Measurements from ENCODE around the gene CACHD1.

CACHD1 gene

GRCh38 chr1:64505232-64505943 lies 35.5 kb downstream of the CACHD1 start:
- H3K79me2 ChIP-seq (ENCODE audit: insufficient read depth, low read length), result no peaks in the 10 kb centered on the region
- no peak overlapping the region for H3K27ac ChIP-seq (ENCODE audit: low read depth, low read length)
- H3K4me2 ChIP-seq (ENCODE audit: low read depth, low read length, poor library complexity, severe bottlenecking), result peak overlapping the region; percentile 35

DNA sequence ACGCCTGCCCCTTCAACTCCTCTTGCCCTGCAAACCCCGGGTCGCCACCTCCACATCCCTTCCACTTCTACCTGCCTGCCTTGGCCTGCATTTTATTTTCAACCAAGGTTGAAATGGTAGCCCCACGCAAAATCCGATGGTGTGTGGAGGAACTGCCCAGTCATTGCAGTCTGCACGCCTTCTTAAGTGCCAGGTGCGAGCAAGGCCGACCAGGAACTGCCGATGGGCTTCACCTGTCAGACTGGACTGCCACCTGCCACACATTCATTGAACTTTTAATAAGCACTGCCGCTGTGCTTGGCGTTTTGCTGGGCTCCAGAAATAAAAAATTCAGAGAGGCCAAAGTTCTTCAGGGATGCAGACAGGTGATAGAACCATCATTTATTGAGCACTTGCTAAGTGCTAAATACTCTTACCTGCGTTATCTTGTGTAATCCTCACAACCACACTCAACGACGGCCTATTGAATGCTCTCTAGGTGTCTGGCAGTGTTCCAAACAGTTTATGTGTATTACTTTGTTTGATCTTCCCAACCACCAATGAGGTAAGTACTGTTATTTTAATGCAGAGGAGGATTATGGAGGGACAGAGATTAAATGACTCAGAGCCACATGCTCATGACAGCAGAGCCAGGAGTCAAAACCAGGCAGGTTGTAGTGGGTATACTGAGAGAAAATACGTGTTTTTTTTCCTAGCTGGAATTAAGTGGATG lies 36.2 kb downstream of the CACHD1 start:
- H3K4me3 ChIP-seq (ENCODE audit: insufficient read depth, low read length, poor library complexity, severe bottlenecking), result no peak overlapping the region

More at GRCh38 chr1:64505232-64505943, 35.5 kb downstream of the CACHD1 start:
- H3K36me3 ChIP-seq (ENCODE audit: low read length), result no peaks in the 10 kb centered on the region
- no peaks in the 10 kb centered on the region for H3K9me3 ChIP-seq (ENCODE audit: insufficient read depth, low read length)
- H3F3A ChIP-seq (ENCODE audit: insufficient read depth), result no peaks in the 10 kb centered on the region
- H3K9me2 ChIP-seq (replicated peaks; ENCODE audit: insufficient read depth, low read length), result no peaks in the 10 kb centered on the region
- H2AFZ ChIP-seq (ENCODE audit: low read depth, low read length, severe bottlenecking), result no peak overlapping the region
- H3K27me3 ChIP-seq (ENCODE audit: low read length), result no peaks in the 10 kb centered on the region
- no peak overlapping the region for H3K4me3 ChIP-seq (ENCODE audit: insufficient read depth, low read length, poor library complexity, severe bottlenecking)
- H4K20me1 ChIP-seq (ENCODE audit: low read depth, low read length), result no peaks in the 10 kb centered on the region
- H3K9ac ChIP-seq (ENCODE audit: low read length), result no peak overlapping the region
- no peak for TF ChIP-seq EZH2phosphoT487 (conservative IDR thresholded peaks at IDR 0.05; ENCODE audit: low read length)
- TF ChIP-seq, protein P1, sequence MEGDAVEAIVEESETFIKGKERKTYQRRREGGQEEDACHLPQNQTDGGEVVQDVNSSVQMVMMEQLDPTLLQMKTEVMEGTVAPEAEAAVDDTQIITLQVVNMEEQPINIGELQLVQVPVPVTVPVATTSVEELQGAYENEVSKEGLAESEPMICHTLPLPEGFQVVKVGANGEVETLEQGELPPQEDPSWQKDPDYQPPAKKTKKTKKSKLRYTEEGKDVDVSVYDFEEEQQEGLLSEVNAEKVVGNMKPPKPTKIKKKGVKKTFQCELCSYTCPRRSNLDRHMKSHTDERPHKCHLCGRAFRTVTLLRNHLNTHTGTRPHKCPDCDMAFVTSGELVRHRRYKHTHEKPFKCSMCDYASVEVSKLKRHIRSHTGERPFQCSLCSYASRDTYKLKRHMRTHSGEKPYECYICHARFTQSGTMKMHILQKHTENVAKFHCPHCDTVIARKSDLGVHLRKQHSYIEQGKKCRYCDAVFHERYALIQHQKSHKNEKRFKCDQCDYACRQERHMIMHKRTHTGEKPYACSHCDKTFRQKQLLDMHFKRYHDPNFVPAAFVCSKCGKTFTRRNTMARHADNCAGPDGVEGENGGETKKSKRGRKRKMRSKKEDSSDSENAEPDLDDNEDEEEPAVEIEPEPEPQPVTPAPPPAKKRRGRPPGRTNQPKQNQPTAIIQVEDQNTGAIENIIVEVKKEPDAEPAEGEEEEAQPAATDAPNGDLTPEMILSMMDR (IDR thresholded peaks at IDR 0.05; ENCODE audit: insufficient read depth, low read length, poor library complexity, severe bottlenecking), result no peak

DNA sequence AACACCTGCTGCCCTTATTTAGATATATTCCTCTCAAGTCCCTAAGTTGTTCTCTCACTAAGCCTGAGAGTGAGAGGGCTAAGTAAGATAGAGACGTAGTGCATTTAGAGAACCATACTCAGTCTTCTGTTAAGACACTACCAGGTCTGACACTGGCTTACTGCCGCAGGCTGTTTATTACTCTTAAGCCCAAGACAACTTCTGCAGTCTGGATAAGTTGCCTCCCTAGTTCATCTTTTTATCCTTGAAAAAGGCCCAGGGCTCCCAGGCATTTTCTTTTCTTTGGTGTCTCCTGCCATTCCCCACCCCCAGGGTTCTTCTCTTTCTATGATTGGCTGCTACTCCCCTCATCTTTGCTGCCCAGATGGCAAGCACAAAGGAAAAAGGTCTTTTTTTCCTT lies 38.7 kb downstream of the CACHD1 start:
- Histone ChIP-seq H3K9me2 (replicated peaks; ENCODE audit: insufficient read depth, low read length) (no peaks in the 10 kb centered on the region), H3K36me3 (ENCODE audit: low read length) (no peaks in the 10 kb centered on the region), H3K9me3 (ENCODE audit: insufficient read depth, low read length) (no peaks in the 10 kb centered on the region), H4K20me1 (ENCODE audit: low read depth, low read length) (no peaks in the 10 kb centered on the region), H3K4me3 (ENCODE audit: insufficient read depth, low read length, poor library complexity, severe bottlenecking) (no peak overlapping the region), H3K27ac (ENCODE audit: low read depth, low read length) (no peak overlapping the region), H3K27me3 (ENCODE audit: low read length) (no peaks in the 10 kb centered on the region), H2AFZ (ENCODE audit: low read depth, low read length, severe bottlenecking) (no peak overlapping the region), H3K9ac (ENCODE audit: low read length) (no peak overlapping the region), H3K4me2 (ENCODE audit: low read depth, low read length, poor library complexity, severe bottlenecking) (no peak overlapping the region), H3K79me2 (ENCODE audit: insufficient read depth, low read length) (no peaks in the 10 kb centered on the region), H3F3A (ENCODE audit: insufficient read depth) (no peaks in the 10 kb centered on the region)
- TF ChIP-seq EZH2phosphoT487 (conservative IDR thresholded peaks at IDR 0.05; ENCODE audit: low read length), result no peak
- TF ChIP-seq, protein P1 (IDR thresholded peaks at IDR 0.05; ENCODE audit: insufficient read depth, low read length, poor library complexity, severe bottlenecking), result no peak

More for the DNA sequence above, 36.2 kb downstream of the CACHD1 start:
- H3F3A ChIP-seq (ENCODE audit: insufficient read depth), result no peaks in the 10 kb centered on the region
- H2AFZ ChIP-seq (ENCODE audit: low read depth, low read length, severe bottlenecking), result no peak overlapping the region
- no peaks in the 10 kb centered on the region for H3K79me2 ChIP-seq (ENCODE audit: insufficient read depth, low read length)
- H3K9me3 ChIP-seq (ENCODE audit: insufficient read depth, low read length), result no peaks in the 10 kb centered on the region
- no peak overlapping the region for H3K27ac ChIP-seq (ENCODE audit: low read depth, low read length)
- TF ChIP-seq, protein P1 (IDR thresholded peaks at IDR 0.05; ENCODE audit: insufficient read depth, low read length, poor library complexity, severe bottlenecking), result no peak
- TF ChIP-seq EZH2phosphoT487 (conservative IDR thresholded peaks at IDR 0.05; ENCODE audit: low read length), result no peak
- no peaks in the 10 kb centered on the region for H3K27me3 ChIP-seq (ENCODE audit: low read length)
- no peaks in the 10 kb centered on the region for H3K9me2 ChIP-seq (replicated peaks; ENCODE audit: insufficient read depth, low read length)
- H3K4me2 ChIP-seq (ENCODE audit: low read depth, low read length, poor library complexity, severe bottlenecking), result no peak overlapping the region
- H3K9ac ChIP-seq (ENCODE audit: low read length), result no peak overlapping the region
- H3K36me3 ChIP-seq (ENCODE audit: low read length), result no peaks in the 10 kb centered on the region
- no peaks in the 10 kb centered on the region for H4K20me1 ChIP-seq (ENCODE audit: low read depth, low read length)

Measured in SU-DHL-6 (cell line).